Body of pancreas (tissue), 4 donors: ENCODE results near the gene NOTCH4.

Source experiments
- POLR2A ChIP-seq, 3 donors: fragments of 450-650 bp; IDR thresholded peaks; one replicate each; pipeline ENCODE4 v1.6.1; 2016; ENCODE audit warnings: antibody characterized with exemption in 3 of 3, mild to moderate bottlenecking in 2 of 3
- TF ChIP-seq, protein P1 (sequence below), 7 experiments: fragments of 450-650 bp in 4 of 7; fragments of 200-600 bp in 3 of 7; sonication (generic) in 3 of 7; IDR thresholded peaks; one replicate each; pipeline ENCODE4 v1.5.1; 2016 to 2019; ENCODE audit warnings: antibody characterized with exemption in 7 of 7

DNA sequence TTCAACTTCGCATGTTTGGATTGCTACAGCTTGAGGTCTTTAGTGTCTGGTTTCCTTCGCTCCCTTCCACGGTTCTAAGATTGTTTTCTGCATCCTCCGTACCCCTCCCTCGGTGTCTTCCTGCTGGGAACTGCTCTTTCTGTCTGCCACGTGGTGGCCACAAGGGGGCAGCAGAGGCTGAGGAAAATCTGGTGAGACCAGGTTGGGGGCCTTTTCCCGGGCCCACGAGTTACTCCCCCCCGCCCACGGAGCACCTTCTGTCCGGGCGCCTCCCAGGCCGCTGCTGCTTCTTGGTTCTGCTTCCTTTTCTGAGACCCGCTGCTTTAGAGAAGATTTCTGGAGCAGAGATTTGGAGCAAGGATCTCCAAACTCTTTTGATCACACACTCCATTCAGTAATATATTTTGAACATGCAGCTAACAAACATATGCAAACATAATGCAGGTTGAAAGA is 21.1 kb upstream of the NOTCH4 start:
- TF ChIP-seq, protein P1, sequence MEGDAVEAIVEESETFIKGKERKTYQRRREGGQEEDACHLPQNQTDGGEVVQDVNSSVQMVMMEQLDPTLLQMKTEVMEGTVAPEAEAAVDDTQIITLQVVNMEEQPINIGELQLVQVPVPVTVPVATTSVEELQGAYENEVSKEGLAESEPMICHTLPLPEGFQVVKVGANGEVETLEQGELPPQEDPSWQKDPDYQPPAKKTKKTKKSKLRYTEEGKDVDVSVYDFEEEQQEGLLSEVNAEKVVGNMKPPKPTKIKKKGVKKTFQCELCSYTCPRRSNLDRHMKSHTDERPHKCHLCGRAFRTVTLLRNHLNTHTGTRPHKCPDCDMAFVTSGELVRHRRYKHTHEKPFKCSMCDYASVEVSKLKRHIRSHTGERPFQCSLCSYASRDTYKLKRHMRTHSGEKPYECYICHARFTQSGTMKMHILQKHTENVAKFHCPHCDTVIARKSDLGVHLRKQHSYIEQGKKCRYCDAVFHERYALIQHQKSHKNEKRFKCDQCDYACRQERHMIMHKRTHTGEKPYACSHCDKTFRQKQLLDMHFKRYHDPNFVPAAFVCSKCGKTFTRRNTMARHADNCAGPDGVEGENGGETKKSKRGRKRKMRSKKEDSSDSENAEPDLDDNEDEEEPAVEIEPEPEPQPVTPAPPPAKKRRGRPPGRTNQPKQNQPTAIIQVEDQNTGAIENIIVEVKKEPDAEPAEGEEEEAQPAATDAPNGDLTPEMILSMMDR (IDR thresholded peaks at IDR 0.05) = peak; percentile 61 to 90 (median 84)
- no peak for TF ChIP-seq POLR2A (IDR thresholded peaks at IDR 0.05)
